Stomach (tissue), 9 donors: Measurements from ENCODE around the gene DGKQ. TPM values are rescaled to one million over a fixed set of nuclear protein-coding genes. Genes with fewer than 3 reads are reported as not detected.

Experiments
- DNase-seq, 2 donors: peaks; one replicate each; pipeline versions ENCODE4 v3.0.0 to v3.0.0-alpha.2; 2013 to 2019
- H3K27ac ChIP-seq, 5 donors: fragments of 200-600 bp in 4 of 5; sonication (generic) in 4 of 5; one replicate each; pipeline ENCODE4 v1.5.1; 2013 to 2019; ENCODE audit warnings: mild to moderate bottlenecking in 1 of 5, moderate library complexity in 1 of 5
- H3K27me3 ChIP-seq, 3 donors: fragments of 200-600 bp; sonication (generic); one replicate each; pipeline ENCODE4 v1.5.1; 2017 to 2019; ENCODE audit warnings: mixed run types in 1 of 3
- H3K36me3 ChIP-seq, 4 donors: fragments of 200-600 bp; sonication (generic); 1 replicate in 3 of 4; 2 replicates in 1 of 4; pipeline ENCODE4 v1.5.1; 2016 to 2019
- H3K4me1 ChIP-seq, 4 donors: fragments of 200-600 bp; sonication (generic); one replicate each; pipeline ENCODE4 v1.5.1; 2016 to 2019
- H3K4me3 ChIP-seq, 4 donors: fragments of 200-600 bp; sonication (generic) in 3 of 4; one replicate each; pipeline ENCODE4 v1.5.1; 2016 to 2019; ENCODE audit warnings: mild to moderate bottlenecking in 1 of 4
- H3K9me3 ChIP-seq, 4 donors: fragments of 200-600 bp; sonication (generic); one replicate each; pipeline ENCODE4 v1.5.1; 2016 to 2019
- CTCF ChIP-seq, 7 experiments: fragments of 450-650 bp in 4 of 7; fragments of 200-600 bp in 3 of 7; sonication (generic) in 3 of 7; IDR thresholded peaks; one replicate each; pipeline ENCODE4 v1.5.1; 2016 to 2019; ENCODE audit warnings: antibody characterized with exemption in 7 of 7, control low read depth in 2 of 7, mild to moderate bottlenecking in 1 of 7
- EP300 ChIP-seq: sonication (generic); formaldehyde crosslinking; IDR thresholded peaks from one replicate; pipeline ENCODE4 v1.6.1; 2017; ENCODE audit warnings: antibody characterized with exemption
- POLR2A ChIP-seq, 4 donors: fragments of 450-650 bp; IDR thresholded peaks; one replicate each; pipeline ENCODE4 v1.6.1; 2016; ENCODE audit warnings: antibody characterized with exemption in 4 of 4, control low read depth in 2 of 4, mild to moderate bottlenecking in 1 of 4, moderate library complexity in 1 of 4
- POLR2AphosphoS5 ChIP-seq, 3 donors: sonication (generic); formaldehyde crosslinking; IDR thresholded peaks; one replicate each; pipeline ENCODE4 v1.6.1; 2016; ENCODE audit warnings: antibody characterized with exemption in 3 of 3
- WGBS, 5 donors: extraction: QIAGEN DNeasy Blood & Tissue Kit in 3 of 5; methylation state at CpG; one replicate each; pipeline versions ENCODE4 v1.1.5 to v1.1.7; 2013 to 2018; 5-methylcytosine and 5-hydroxymethylcytosine counted together
- intact Hi-C: fragments of 100-400 bp; cut with DNase I; formaldehyde crosslinking; loops from one replicate; pipeline ENCODE4 v1.15.1; 2023; ENCODE audit warnings: low total_unique reads
- polyA plus RNA-seq, 3 donors: library from polyadenylated mRNA; stranded (reverse); fragments of 200-250 nt; gene quantifications; one replicate each; pipeline ENCODE4 v1.2.3, GENCODE V29; 2013
- total RNA-seq, 5 donors: library from RNA; depleted of rRNA; stranded (reverse); fragments of >200 nt; gene quantifications; one replicate each; pipeline versions ENCODE4 v1.1.0 to v1.2.3, GENCODE V29; 2014 to 2016
- donor health status: healthy with polysubstance abuse.
- donor health status: Bipolar disorder and iron deficiency.
- donor health status: healthy.

Gene DGKQ
- total and polyA plus RNA-seq, 8 donors: 3.8 to 176 (median 7.3) TPM

- no peak for DNase-seq
- TF ChIP-seq POLR2A (IDR thresholded peaks at IDR 0.05) (no peak), POLR2AphosphoS5 (IDR thresholded peaks at IDR 0.05) (no peak)
- Histone ChIP-seq H3K4me1 (peaks cover 0 to 20% (median 14%) of the 10 kb centered on the region in 4 donors), H3K4me3 (no peak overlapping the region), H3K27me3 (no peaks in the 10 kb centered on the region), H3K36me3 (peaks cover 7 to 40% (median 36%) of the 10 kb centered on the region in 4 donors), H3K27ac (no peak overlapping the region), H3K9me3 (no peaks in the 10 kb centered on the region)
- intact Hi-C loops: no loop called here
- 85 to 94% (median 89%) methylated on average over 12 to 19 of the region's 19 CpGs for WGBS, 5 donors
Observed at GRCh38 chr4:1021386-1022050, 48.1 kb upstream of the DGKQ start.

GRCh38 chr4:1019729-1020470, 46.5 kb upstream of the DGKQ start:
- TF ChIP-seq POLR2AphosphoS5 (IDR thresholded peaks at IDR 0.05) (no peak), POLR2A (IDR thresholded peaks at IDR 0.05) (no peak), CTCF (IDR thresholded peaks at IDR 0.05) (no peak), EP300 (no peak)
- Histone ChIP-seq H3K9me3 (no peaks in the 10 kb centered on the region), H3K4me1 (peaks cover 0 to 24% (median 17%) of the 10 kb centered on the region in 4 donors), H3K27ac (no peak overlapping the region), H3K27me3 (no peaks in the 10 kb centered on the region), H3K4me3 (no peak overlapping the region), H3K36me3 (peaks cover 0 to 28% (median 25%) of the 10 kb centered on the region in 4 donors)
- peak in 1 of 2 donors; percentile 68 for DNase-seq
- intact Hi-C loops: no loop called here
- 78 to 91% (median 85%) methylated on average over 9 to 23 of the region's 23 CpGs for WGBS, 5 donors

- no peak for TF ChIP-seq EP300
- TF ChIP-seq POLR2A (IDR thresholded peaks at IDR 0.05): no peak
- TF ChIP-seq CTCF (IDR thresholded peaks at IDR 0.05): no peak
- TF ChIP-seq POLR2AphosphoS5 (IDR thresholded peaks at IDR 0.05): no peak
- H3K27ac ChIP-seq: no peak overlapping the region
- intact Hi-C loops: no loop called here
- 64 to 100% (median 72%) methylated on average over 1 to 9 of the region's 9 CpGs for WGBS, 5 donors
- no peaks in the 10 kb centered on the region for H3K27me3 ChIP-seq
- no peak for DNase-seq
- no peaks in the 10 kb centered on the region for H3K9me3 ChIP-seq
- no peak overlapping the region for H3K4me3 ChIP-seq
- H3K36me3 ChIP-seq: peaks cover 0 to 25% (median 19%) of the 10 kb centered on the region in 4 donors
- peaks cover 0 to 30% (median 19%) of the 10 kb centered on the region in 4 donors for H3K4me1 ChIP-seq
Observed at GRCh38 chr4:1019320-1019719, 46.0 kb upstream of the DGKQ start.

- Histone ChIP-seq H3K36me3 (peaks cover 0 to 19% (median 9%) of the 10 kb centered on the region in 4 donors), H3K27me3 (no peaks in the 10 kb centered on the region), H3K9me3 (no peaks in the 10 kb centered on the region), H3K4me1 (peaks cover 0 to 35% (median 24%) of the 10 kb centered on the region in 4 donors), H3K27ac (no peak overlapping the region), H3K4me3 (no peak overlapping the region)
- TF ChIP-seq POLR2A (IDR thresholded peaks at IDR 0.05) (no peak), CTCF (IDR thresholded peaks at IDR 0.05) (no peak), POLR2AphosphoS5 (IDR thresholded peaks at IDR 0.05) (no peak), EP300 (no peak)
- WGBS, 5 donors: 68 to 80% (median 73%) methylated on average over 14 to 29 of the region's 29 CpGs
- no peak for DNase-seq
- intact Hi-C loops: no loop called here
Observed at GRCh38 chr4:1018147-1019020, 45.0 kb upstream of the DGKQ start.
